Liver (tissue), 9 donors: ENCODE data around the gene KIF4A. TPM values are rescaled to one million over a fixed set of nuclear protein-coding genes. Genes with fewer than 3 reads are reported as not detected.

Experiments used
- DNase-seq: peaks from one replicate; pipeline ENCODE4 v3.0.0-alpha.2; 2017; ENCODE audit warnings: low spot score
- H3K27ac ChIP-seq, 2 donors: one replicate each; pipeline ENCODE4 v1.7.0; 2013; ENCODE audit warnings: inconsistent platforms in 2 of 2, low read length in 2 of 2, control low read depth in 1 of 2, low read depth in 1 of 2, mild to moderate bottlenecking in 1 of 2
- H3K27me3 ChIP-seq, 4 donors: one replicate each; pipeline versions ENCODE4 v1.6.1 to v1.7.0; 2013; ENCODE audit warnings: low read length in 3 of 4, inconsistent platforms in 1 of 4, mild to moderate bottlenecking in 1 of 4, moderate library complexity in 1 of 4; ENCODE audit not compliant: control insufficient read depth in 4 of 4, insufficient read depth in 4 of 4
- H3K36me3 ChIP-seq, 4 donors: one replicate each; pipeline versions ENCODE4 v1.6.1 to v1.7.0; 2013; ENCODE audit warnings: low read length in 3 of 4, mild to moderate bottlenecking in 3 of 4, low read depth in 1 of 4, moderate library complexity in 1 of 4; ENCODE audit not compliant: control insufficient read depth in 4 of 4, insufficient read depth in 3 of 4
- H3K4me1 ChIP-seq, 4 donors: one replicate each; pipeline versions ENCODE4 v1.6.1 to v1.7.0; 2013; ENCODE audit warnings: low read length in 3 of 4, mild to moderate bottlenecking in 3 of 4, moderate library complexity in 1 of 4; ENCODE audit not compliant: control insufficient read depth in 4 of 4, insufficient read depth in 4 of 4
- H3K4me3 ChIP-seq, 3 donors: one replicate each; pipeline versions ENCODE4 v1.6.1 to v1.7.0; 2013; ENCODE audit warnings: low read length in 3 of 3, control low read depth in 1 of 3, low read depth in 1 of 3, mild to moderate bottlenecking in 1 of 3
- H3K9ac ChIP-seq, 2 donors: one replicate each; pipeline ENCODE4 v1.7.0; 2013; ENCODE audit warnings: low read length in 2 of 2, mild to moderate bottlenecking in 2 of 2, moderate library complexity in 2 of 2, control low read depth in 1 of 2, low read depth in 1 of 2
- H3K9me3 ChIP-seq, 4 donors: one replicate each; pipeline versions ENCODE4 v1.6.1 to v1.7.0; 2013; ENCODE audit warnings: low read length in 3 of 4; ENCODE audit not compliant: control insufficient read depth in 4 of 4
- FOXA1 ChIP-seq: IDR thresholded peaks from 2 replicates; pipeline ENCODE4 v1.6.1; 2016; ENCODE audit warnings: antibody characterized with exemption
- GABPA ChIP-seq, 2 donors: IDR thresholded peaks in 1 of 2; conservative IDR thresholded peaks in 1 of 2; 2 replicates each; pipeline ENCODE4 v1.6.1; 2016; ENCODE audit warnings: antibody characterized with exemption in 2 of 2, mild to moderate bottlenecking in 1 of 2, moderate library complexity in 1 of 2
- HNF4A ChIP-seq, 2 donors: conservative IDR thresholded peaks; 2 replicates each; pipeline ENCODE4 v1.6.1; 2016; ENCODE audit warnings: antibody characterized with exemption in 2 of 2, mild to moderate bottlenecking in 2 of 2
- HNF4G ChIP-seq: IDR thresholded peaks from 2 replicates; pipeline ENCODE4 v1.6.1; 2016; ENCODE audit warnings: antibody characterized with exemption
- JUND ChIP-seq, 2 donors: IDR thresholded peaks; 2 replicates each; pipeline ENCODE4 v1.6.1; 2016; ENCODE audit warnings: antibody characterized with exemption in 2 of 2
- NR2F2 ChIP-seq: IDR thresholded peaks from 2 replicates; pipeline ENCODE4 v1.6.1; 2016; ENCODE audit warnings: antibody characterized with exemption
- RAD21 ChIP-seq, 2 donors: IDR thresholded peaks; 2 replicates each; pipeline ENCODE4 v1.6.1; 2016; ENCODE audit warnings: antibody characterized with exemption in 2 of 2, mild to moderate bottlenecking in 2 of 2
- RXRA ChIP-seq, 2 donors: IDR thresholded peaks; 2 replicates each; pipeline ENCODE4 v1.6.1; 2017 to 2018; ENCODE audit warnings: antibody characterized with exemption in 2 of 2, mild to moderate bottlenecking in 1 of 2
- SP1 ChIP-seq: IDR thresholded peaks from 2 replicates; pipeline ENCODE4 v1.6.1; 2018; ENCODE audit warnings: antibody characterized with exemption, mild to moderate bottlenecking
- TAF1 ChIP-seq: conservative IDR thresholded peaks from 2 replicates; pipeline ENCODE4 v1.6.1; 2016; ENCODE audit warnings: antibody characterized with exemption, mild to moderate bottlenecking
- WGBS: extraction: QIAGEN DNeasy Blood & Tissue Kit; methylation state at CpG from one replicate; pipeline ENCODE4 v1.1.7; 2013; 5-methylcytosine and 5-hydroxymethylcytosine counted together
- polyA plus RNA-seq, 2 donors: library from polyadenylated mRNA; stranded (reverse) in 1 of 2; unstranded in 1 of 2; fragments of 200-250 nt in 1 of 2; fragments of >200 nt in 1 of 2; fragmentation: Nextera tagmentation in 1 of 2; extraction: Ambion mirVana in 1 of 2; gene quantifications; one replicate each; pipeline versions ENCODE4 v1.2.1 to v1.2.3, GENCODE V29; 2013 to 2015
- total RNA-seq, 2 donors: library from RNA; depleted of rRNA; stranded (reverse); fragments of >200 nt; gene quantifications; one replicate each; pipeline ENCODE4 v1.2.3, GENCODE V29; 2014
- TF ChIP-seq, protein P1 (sequence below): IDR thresholded peaks from 2 replicates; pipeline ENCODE4 v1.6.1; 2016; ENCODE audit warnings: antibody characterized with exemption
- TF ChIP-seq, protein P2 (sequence below): IDR thresholded peaks from 2 replicates; pipeline ENCODE4 v1.6.1; 2016; ENCODE audit warnings: antibody characterized with exemption
- TF ChIP-seq, protein P3 (sequence below): IDR thresholded peaks from 2 replicates; pipeline ENCODE4 v1.6.1; 2016; ENCODE audit warnings: antibody characterized with exemption
- donor health status: healthy.
- donor health status: healthy.
- donor health status: healthy.
- donor health status: healthy.
- donor health status: healthy.

The KIF4A gene
- total and polyA plus RNA-seq, 4 donors: under 0.01 to 17.3 (median 0.50) TPM

DNA sequence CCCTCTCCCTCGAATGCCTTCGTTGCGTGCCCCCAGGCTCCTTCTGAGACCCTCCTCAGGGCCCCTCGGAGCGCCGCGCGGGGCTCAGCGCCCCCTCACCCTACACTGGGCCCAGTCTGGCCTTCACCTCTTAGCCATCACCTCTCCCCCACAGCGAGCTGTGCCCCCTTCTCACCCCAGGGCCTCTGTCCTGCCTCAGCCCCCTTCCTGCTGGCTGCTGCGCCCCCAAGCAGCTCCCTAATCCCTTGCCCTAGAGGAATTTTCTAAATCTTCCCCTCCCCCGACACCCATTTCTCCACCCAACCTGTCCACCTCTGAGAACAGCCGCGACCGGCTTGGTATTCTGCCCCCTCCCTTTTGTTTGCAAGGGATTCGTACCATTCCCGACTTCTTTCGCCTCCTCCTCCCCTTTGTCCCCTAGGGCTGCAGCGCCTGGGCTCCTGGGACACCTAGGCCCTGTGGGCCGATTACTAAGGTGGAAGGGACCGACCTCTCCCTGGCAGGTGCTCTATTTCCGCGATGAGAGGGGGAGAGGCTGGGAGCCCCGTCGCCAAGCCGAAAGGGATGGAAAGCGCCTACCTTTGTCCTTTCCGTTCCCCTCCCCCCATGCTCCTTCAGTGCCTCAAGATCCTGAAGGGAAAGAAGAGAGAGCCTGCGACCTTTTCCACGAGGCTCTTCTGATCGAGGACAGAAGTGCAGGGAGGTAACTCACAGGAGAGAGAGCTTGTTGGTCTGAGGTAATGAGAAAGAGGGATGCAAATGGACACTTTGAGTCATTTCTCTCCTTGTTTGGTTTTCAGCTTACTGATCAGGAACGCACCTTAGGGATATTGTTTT, 165.7 kb downstream of the KIF4A start:
- Histone ChIP-seq H3K27ac (peak overlapping the region; percentile 46 to 51), H3K36me3 (no peaks in the 10 kb centered on the region), H3K27me3 (peaks cover 0 to 4% (median 0%) of the 10 kb centered on the region in 4 donors), H3K9ac (no peak overlapping the region), H3K4me3 (peak overlapping the region in 2 of 3 donors; percentile 37 to 41), H3K9me3 (no peaks in the 10 kb centered on the region), H3K4me1 (peaks cover 2 to 10% (median 3%) of the 10 kb centered on the region in 4 donors)
- TF ChIP-seq GABPA (IDR thresholded peaks at IDR 0.05 in 1 of 2, conservative IDR thresholded peaks at IDR 0.05 in 1 of 2) (no peak), JUND (IDR thresholded peaks at IDR 0.05) (no peak), SP1 (no peak), HNF4A (conservative IDR thresholded peaks at IDR 0.05) (no peak), NR2F2 (no peak), RXRA (IDR thresholded peaks at IDR 0.05) (no peak), FOXA1 (no peak)
- TF ChIP-seq, protein P1, sequence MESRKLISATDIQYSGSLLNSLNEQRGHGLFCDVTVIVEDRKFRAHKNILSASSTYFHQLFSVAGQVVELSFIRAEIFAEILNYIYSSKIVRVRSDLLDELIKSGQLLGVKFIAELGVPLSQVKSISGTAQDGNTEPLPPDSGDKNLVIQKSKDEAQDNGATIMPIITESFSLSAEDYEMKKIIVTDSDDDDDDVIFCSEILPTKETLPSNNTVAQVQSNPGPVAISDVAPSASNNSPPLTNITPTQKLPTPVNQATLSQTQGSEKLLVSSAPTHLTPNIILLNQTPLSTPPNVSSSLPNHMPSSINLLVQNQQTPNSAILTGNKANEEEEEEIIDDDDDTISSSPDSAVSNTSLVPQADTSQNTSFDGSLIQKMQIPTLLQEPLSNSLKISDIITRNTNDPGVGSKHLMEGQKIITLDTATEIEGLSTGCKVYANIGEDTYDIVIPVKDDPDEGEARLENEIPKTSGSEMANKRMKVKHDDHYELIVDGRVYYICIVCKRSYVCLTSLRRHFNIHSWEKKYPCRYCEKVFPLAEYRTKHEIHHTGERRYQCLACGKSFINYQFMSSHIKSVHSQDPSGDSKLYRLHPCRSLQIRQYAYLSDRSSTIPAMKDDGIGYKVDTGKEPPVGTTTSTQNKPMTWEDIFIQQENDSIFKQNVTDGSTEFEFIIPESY: no peak
- TF ChIP-seq, protein P2, sequence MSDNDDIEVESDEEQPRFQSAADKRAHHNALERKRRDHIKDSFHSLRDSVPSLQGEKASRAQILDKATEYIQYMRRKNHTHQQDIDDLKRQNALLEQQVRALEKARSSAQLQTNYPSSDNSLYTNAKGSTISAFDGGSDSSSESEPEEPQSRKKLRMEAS: no peak
- TF ChIP-seq, protein P3, sequence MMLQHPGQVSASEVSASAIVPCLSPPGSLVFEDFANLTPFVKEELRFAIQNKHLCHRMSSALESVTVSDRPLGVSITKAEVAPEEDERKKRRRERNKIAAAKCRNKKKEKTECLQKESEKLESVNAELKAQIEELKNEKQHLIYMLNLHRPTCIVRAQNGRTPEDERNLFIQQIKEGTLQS: no peak
- no peak for DNase-seq
- 14% methylated on average over 32 of the region's 32 CpGs for WGBS

DNA sequence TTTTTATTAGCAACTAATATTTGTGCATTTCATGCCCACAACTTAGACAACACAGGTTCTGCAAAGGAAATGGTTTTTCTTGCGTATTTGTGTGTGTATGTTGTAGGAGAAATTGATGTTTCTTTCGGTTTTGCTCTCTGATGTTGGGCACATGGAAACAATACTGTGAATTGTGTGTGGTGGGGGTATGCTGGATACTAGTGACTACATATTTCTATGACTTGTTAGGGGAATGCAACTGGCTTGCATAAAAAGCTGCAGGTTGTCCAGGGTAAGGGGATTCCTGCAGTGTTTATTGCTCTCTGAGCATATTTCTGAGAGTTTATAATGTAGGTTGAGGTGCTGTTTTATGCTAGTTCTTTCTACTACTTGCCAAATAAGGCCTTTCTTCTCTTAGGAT, 166.4 kb downstream of the KIF4A start:
- no peaks in the 10 kb centered on the region for H3K36me3 ChIP-seq
- H3K27me3 ChIP-seq: peaks cover 0 to 4% (median 0%) of the 10 kb centered on the region in 4 donors
- H3K4me3 ChIP-seq: no peak overlapping the region
- H3K4me1 ChIP-seq: peaks cover 2 to 10% (median 3%) of the 10 kb centered on the region in 4 donors
- H3K9ac ChIP-seq: no peak overlapping the region
- WGBS: 53% methylated on average over 2 of the region's 2 CpGs
- no peak for TF ChIP-seq TAF1
- TF ChIP-seq HNF4G: no peak
- TF ChIP-seq, protein P2: no peak
- no peak for TF ChIP-seq RAD21 (IDR thresholded peaks at IDR 0.05)
- no peak for TF ChIP-seq NR2F2
- TF ChIP-seq, protein P1: no peak
- no peak overlapping the region for H3K27ac ChIP-seq
- DNase-seq: no peak
- H3K9me3 ChIP-seq: no peaks in the 10 kb centered on the region
